OCI-LY1 (cell line): ENCODE data around the gene BIN1.

Source experiments
- H2AFZ ChIP-seq: fragments of 200-600 bp; sonication (generic), shearing (Covaris generic); 2 replicates; pipeline ENCODE4 v1.6.0; 2014; ENCODE audit warnings: antibody characterized with exemption, mild to moderate bottlenecking, low read length
- H3F3A ChIP-seq: fragments of 200-600 bp; sonication (generic), shearing (Covaris generic); 2 replicates; pipeline ENCODE4 v1.6.0; 2014; ENCODE audit warnings: mild to moderate bottlenecking, antibody characterized with exemption, low read length, moderate library complexity; ENCODE audit not compliant: insufficient read depth
- H3K27ac ChIP-seq: fragments of 200-600 bp; sonication (generic); 2 replicates; pipeline ENCODE4 v1.5.1; 2014; ENCODE audit warnings: low read length, mixed run types, mild to moderate bottlenecking, low read depth; ENCODE audit not compliant: poor library complexity, severe bottlenecking
- H3K27me3 ChIP-seq: fragments of 200-600 bp; sonication (generic); 2 replicates; pipeline ENCODE4 v1.6.0; 2014; ENCODE audit warnings: antibody characterized with exemption, mild to moderate bottlenecking, low read length, moderate library complexity; ENCODE audit not compliant: insufficient read depth
- H3K36me3 ChIP-seq: fragments of 200-600 bp; sonication (generic); 2 replicates; pipeline ENCODE4 v1.6.1; 2014; ENCODE audit warnings: mild to moderate bottlenecking, antibody characterized with exemption, low read length, moderate library complexity, mixed read lengths; ENCODE audit not compliant: insufficient read depth
- H3K4me1 ChIP-seq: fragments of 200-600 bp; sonication (generic); 2 replicates; pipeline ENCODE4 v1.5.1; 2014; ENCODE audit warnings: mild to moderate bottlenecking, low read length, moderate library complexity; ENCODE audit not compliant: insufficient read depth, severe bottlenecking
- H3K4me2 ChIP-seq: fragments of 200-600 bp; sonication (generic), shearing (Covaris generic); 2 replicates; pipeline ENCODE4 v1.6.1; 2014; ENCODE audit warnings: low read length
- H3K4me3 ChIP-seq: fragments of 200-600 bp; sonication (generic); 2 replicates; pipeline ENCODE4 v1.5.1; 2014; ENCODE audit warnings: low read length, low read depth, mild to moderate bottlenecking, mixed read lengths; ENCODE audit not compliant: poor library complexity, severe bottlenecking
- H3K79me2 ChIP-seq: fragments of 200-600 bp; shearing (Covaris generic); 2 replicates; pipeline ENCODE4 v1.6.1; 2016; ENCODE audit warnings: mixed run types, low read length, mixed read lengths; ENCODE audit not compliant: insufficient read depth
- H3K9ac ChIP-seq: fragments of 200-600 bp; sonication (generic), shearing (Covaris generic); 2 replicates; pipeline ENCODE4 v1.6.1; 2014; ENCODE audit warnings: mild to moderate bottlenecking, low read length, mixed read lengths
- H3K9me2 ChIP-seq: fragments of 200-600 bp; sonication (generic), shearing (Covaris generic); 2 replicates; pipeline ENCODE4 v1.6.1; 2014; ENCODE audit warnings: low read depth, mild to moderate bottlenecking, low read length, mixed read lengths
- H3K9me3 ChIP-seq: fragments of 200-600 bp; shearing (Covaris generic); 2 replicates; pipeline ENCODE4 v1.6.1; 2014; ENCODE audit warnings: low read length, mixed read lengths
- H4K20me1 ChIP-seq: fragments of 200-600 bp; sonication (generic), shearing (Covaris generic); 2 replicates; pipeline ENCODE4 v1.6.0; 2016; ENCODE audit warnings: mild to moderate bottlenecking, low read length; ENCODE audit not compliant: insufficient read depth
- EZH2 ChIP-seq: fragments of 200-600 bp; sonication (generic), shearing (Covaris generic); IDR thresholded peaks from 2 replicates; pipeline ENCODE4 v1.8.0; 2017; ENCODE audit warnings: borderline replicate concordance, mixed run types, mild to moderate bottlenecking, antibody characterized with exemption, low read length, moderate library complexity, mixed read lengths
- TF ChIP-seq, protein P1 (sequence below): fragments of 200-600 bp; sonication (generic), shearing (Covaris generic); IDR thresholded peaks from 2 replicates; pipeline ENCODE4 v1.5.1; 2017; ENCODE audit warnings: mild to moderate bottlenecking, antibody characterized with exemption, low read length, moderate library complexity, mixed read lengths

BIN1 gene

DNA sequence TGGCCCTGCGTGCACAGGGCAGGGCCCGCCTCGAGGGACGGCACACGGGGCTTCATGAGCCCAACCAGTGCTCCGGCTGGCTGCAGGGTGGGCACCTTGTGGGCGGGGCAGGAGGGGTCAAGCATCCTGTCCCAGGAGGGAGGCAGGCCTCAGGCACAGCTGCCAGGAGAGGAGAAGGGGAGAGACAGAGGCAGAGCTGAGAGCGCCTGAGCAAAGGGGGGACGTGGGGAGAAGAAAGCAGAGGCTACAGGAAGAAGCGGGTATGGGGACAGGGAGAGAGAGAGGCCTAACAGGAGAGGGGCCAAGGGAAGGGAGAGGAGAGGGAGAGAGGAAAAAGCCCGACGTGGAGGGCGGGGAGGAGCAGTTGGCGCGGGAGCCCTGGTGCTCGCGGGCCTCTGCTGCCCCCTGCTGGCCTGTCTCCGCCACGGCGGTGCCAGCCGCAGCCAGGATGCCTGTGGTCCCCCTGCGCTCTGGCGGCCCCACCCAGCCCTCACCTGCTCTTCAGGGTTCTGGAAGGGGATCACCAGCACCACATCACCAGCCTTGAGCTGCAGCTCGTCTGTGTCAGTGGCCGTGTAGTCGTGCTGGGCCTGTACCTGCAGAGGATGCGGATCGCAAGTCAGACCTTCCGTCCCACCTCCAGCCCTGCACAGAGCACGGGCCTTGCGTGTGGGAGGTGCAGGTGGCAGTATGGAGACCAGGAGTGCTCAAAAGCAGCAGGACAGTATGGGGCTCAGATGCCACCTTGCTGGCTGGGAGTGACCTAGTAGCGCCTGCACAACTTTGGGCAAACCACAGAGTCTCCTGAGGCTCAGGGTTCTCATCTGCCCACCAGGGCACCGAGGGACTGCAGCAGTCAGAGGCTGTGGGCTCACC, 56.8 kb downstream of the BIN1 start:
- no peak overlapping the region for H3K9ac ChIP-seq

GRCh38 chr2:127048969-127049897, 57.7 kb downstream of the BIN1 start:
- Histone ChIP-seq H3K27ac (no peak overlapping the region), H3K4me1 (no peaks in the 10 kb centered on the region), H3K79me2 (no peaks in the 10 kb centered on the region), H3K9me3 (no peaks in the 10 kb centered on the region), H3K27me3 (no peaks in the 10 kb centered on the region), H4K20me1 (no peaks in the 10 kb centered on the region), H2AFZ (no peak overlapping the region), H3F3A (no peaks in the 10 kb centered on the region), H3K4me2 (no peak overlapping the region), H3K36me3 (no peaks in the 10 kb centered on the region), H3K9me2 (no peaks in the 10 kb centered on the region), H3K4me3 (no peak overlapping the region), H3K9ac (no peak overlapping the region)
- TF ChIP-seq EZH2: no peak
- TF ChIP-seq, protein P1, sequence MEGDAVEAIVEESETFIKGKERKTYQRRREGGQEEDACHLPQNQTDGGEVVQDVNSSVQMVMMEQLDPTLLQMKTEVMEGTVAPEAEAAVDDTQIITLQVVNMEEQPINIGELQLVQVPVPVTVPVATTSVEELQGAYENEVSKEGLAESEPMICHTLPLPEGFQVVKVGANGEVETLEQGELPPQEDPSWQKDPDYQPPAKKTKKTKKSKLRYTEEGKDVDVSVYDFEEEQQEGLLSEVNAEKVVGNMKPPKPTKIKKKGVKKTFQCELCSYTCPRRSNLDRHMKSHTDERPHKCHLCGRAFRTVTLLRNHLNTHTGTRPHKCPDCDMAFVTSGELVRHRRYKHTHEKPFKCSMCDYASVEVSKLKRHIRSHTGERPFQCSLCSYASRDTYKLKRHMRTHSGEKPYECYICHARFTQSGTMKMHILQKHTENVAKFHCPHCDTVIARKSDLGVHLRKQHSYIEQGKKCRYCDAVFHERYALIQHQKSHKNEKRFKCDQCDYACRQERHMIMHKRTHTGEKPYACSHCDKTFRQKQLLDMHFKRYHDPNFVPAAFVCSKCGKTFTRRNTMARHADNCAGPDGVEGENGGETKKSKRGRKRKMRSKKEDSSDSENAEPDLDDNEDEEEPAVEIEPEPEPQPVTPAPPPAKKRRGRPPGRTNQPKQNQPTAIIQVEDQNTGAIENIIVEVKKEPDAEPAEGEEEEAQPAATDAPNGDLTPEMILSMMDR: no peak

More for the DNA sequence above, 56.8 kb downstream of the BIN1 start:
- Histone ChIP-seq H3K4me1 (no peaks in the 10 kb centered on the region), H3K4me3 (no peak overlapping the region), H3F3A (no peaks in the 10 kb centered on the region), H3K9me2 (no peaks in the 10 kb centered on the region), H3K36me3 (no peaks in the 10 kb centered on the region), H4K20me1 (no peaks in the 10 kb centered on the region), H3K79me2 (no peaks in the 10 kb centered on the region), H3K4me2 (no peak overlapping the region), H2AFZ (no peak overlapping the region), H3K27ac (no peak overlapping the region), H3K27me3 (no peaks in the 10 kb centered on the region), H3K9me3 (no peaks in the 10 kb centered on the region)
- no peak for TF ChIP-seq EZH2
- TF ChIP-seq, protein P1: peak; percentile 86

GRCh38 chr2:127048618-127048935, 58.4 kb downstream of the BIN1 start:
- Histone ChIP-seq H3K4me3 (no peak overlapping the region), H4K20me1 (no peaks in the 10 kb centered on the region), H3K4me1 (no peaks in the 10 kb centered on the region), H3F3A (no peaks in the 10 kb centered on the region), H3K9me2 (no peaks in the 10 kb centered on the region), H3K27ac (no peak overlapping the region), H3K27me3 (no peaks in the 10 kb centered on the region), H3K79me2 (no peaks in the 10 kb centered on the region), H3K36me3 (no peaks in the 10 kb centered on the region), H3K9ac (no peak overlapping the region), H3K4me2 (no peak overlapping the region), H3K9me3 (no peaks in the 10 kb centered on the region), H2AFZ (no peak overlapping the region)
- no peak for TF ChIP-seq EZH2
- TF ChIP-seq, protein P1: no peak
